CD4-positive, alpha-beta T cell treated with Interferon gamma for 1 hour (primary cell): Measurements from ENCODE around the gene GNG4.
"Not testable (repeated sequence)": the region's sequence is repeated elsewhere in the genome, so short reads cannot be mapped to it uniquely, and the experiment has no call there.

Experiments used
- DNase-seq: peaks from one replicate; pipeline ENCODE4 v3.0.0-alpha.2; 2020

Gene GNG4

GRCh38 chr1:235579891-235580290, 69.7 kb downstream of the GNG4 start:
- no peak for DNase-seq

- DNase-seq: no peak
These were observed 74.0 kb downstream of the GNG4 start for GRCh38 chr1:235575597-235575996.

GRCh38 chr1:235573880-235574279, 75.7 kb downstream of the GNG4 start:
- no peak for DNase-seq

- not testable (repeated sequence) for DNase-seq
These were observed 76.6 kb downstream of the GNG4 start for GRCh38 chr1:235572971-235573370.

- no peak for DNase-seq
These were observed 78.1 kb downstream of the GNG4 start for GRCh38 chr1:235571482-235571881.

- no peak for DNase-seq
These were observed 81.6 kb downstream of the GNG4 start for GRCh38 chr1:235567812-235568503.

GRCh38 chr1:235566084-235566483, 83.5 kb downstream of the GNG4 start:
- DNase-seq: no peak

- no peak for DNase-seq
These were observed 86.0 kb downstream of the GNG4 start for GRCh38 chr1:235563513-235564061.

GRCh38 chr1:235562589-235562988, 87.0 kb downstream of the GNG4 start:
- no peak for DNase-seq

GRCh38 chr1:235558621-235559169, 90.9 kb downstream of the GNG4 start:
- DNase-seq: no peak

- DNase-seq: no peak
These were observed 92.1 kb downstream of the GNG4 start for GRCh38 chr1:235557495-235557894.

- no peak for DNase-seq
These were observed 92.8 kb downstream of the GNG4 start for GRCh38 chr1:235556807-235557206.

- DNase-seq: no peak
These were observed 96.5 kb downstream of the GNG4 start for GRCh38 chr1:235553112-235553551.

GRCh38 chr1:235552146-235552716, 97.4 kb downstream of the GNG4 start:
- DNase-seq: no peak

- no peak for DNase-seq
These were observed 100.0 kb downstream of the GNG4 start for GRCh38 chr1:235549351-235550139.

GRCh38 chr1:235546369-235547155, 103.0 kb downstream of the GNG4 start:
- peak; percentile 40 for DNase-seq

GRCh38 chr1:235545292-235545930, 104.2 kb downstream of the GNG4 start:
- DNase-seq: no peak

- DNase-seq: not testable (repeated sequence)
These were observed 106.7 kb downstream of the GNG4 start for GRCh38 chr1:235542845-235543244.

- no peak for DNase-seq
These were observed 116.0 kb downstream of the GNG4 start for GRCh38 chr1:235533476-235534168.

- DNase-seq: no peak
These were observed 117.2 kb downstream of the GNG4 start for GRCh38 chr1:235532360-235532759.

- no peak for DNase-seq
These were observed 122.3 kb downstream of the GNG4 start for GRCh38 chr1:235527196-235527814.
